ENCODE data around the gene BRINP3. TPM values are rescaled to one million over a fixed set of nuclear protein-coding genes. Genes with fewer than 3 reads are reported as not detected.

The BRINP3 gene
- total RNA-seq, 4 donors from 2014 or later = 5.0 to 30.3 (median 14.1) TPM

- Histone ChIP-seq H3K27ac (no peak overlapping the region), H3K9me3 (no peaks in the 10 kb centered on the region), H3K36me3 (no peaks in the 10 kb centered on the region), H3K4me3 (no peak overlapping the region), H3K27me3 (no peaks in the 10 kb centered on the region), H3K4me1 (no peaks in the 10 kb centered on the region)
- intact Hi-C loops (cut with DNase I; ENCODE audit: low total_unique reads) (no loop called here), in situ Hi-C loops (cut with MboI; ENCODE audit: low pct_ligation_motif_present in 1 of 4, low pct_unique_long_range_greater_than_20kb in 1 of 4, low sequenced_read_pairs in 3 of 4) (no loop called here)
- TF ChIP-seq EP300 (IDR thresholded peaks at IDR 0.05; ENCODE audit: low read depth) (no peak), POLR2AphosphoS5 (IDR thresholded peaks at IDR 0.05) (no peak), CTCF (IDR thresholded peaks at IDR 0.05) (no peak), POLR2A (IDR thresholded peaks at IDR 0.05) (no peak)
- 94% methylated on average over 1 of the region's 1 CpG; no CpG with 5 or more reads in 1 of the 2 donors for WGBS, 2 donors (ENCODE audit: low coverage in 1 of 2)
- DNase-seq = no peak
These were observed 218.2 kb downstream of the BRINP3 start for GRCh38 chr1:190259424-190259823.

DNA sequence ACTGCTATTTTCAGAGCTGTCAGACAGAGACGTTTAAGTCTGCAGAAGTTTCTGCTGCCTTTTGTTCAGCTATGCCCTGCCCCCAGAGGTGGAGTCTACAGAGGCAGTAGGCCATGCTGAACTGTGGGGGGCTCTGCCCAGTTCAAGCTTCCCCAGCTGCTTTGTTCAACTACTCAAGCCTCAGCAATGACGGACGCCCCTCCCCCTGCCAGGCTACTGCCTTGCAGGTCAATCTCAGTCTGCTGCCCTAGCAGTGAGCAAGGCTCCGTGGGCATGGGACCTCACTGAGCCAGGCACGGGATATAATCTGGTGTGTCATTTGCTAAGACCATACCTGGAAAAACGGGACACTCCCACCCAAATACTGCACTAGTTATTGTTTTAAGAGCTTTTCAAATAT lies 219.7 kb downstream of the BRINP3 start:
- no peaks in the 10 kb centered on the region for H3K9me3 ChIP-seq
- no peak for DNase-seq
- no peak overlapping the region for H3K27ac ChIP-seq
- no peak for TF ChIP-seq EP300 (IDR thresholded peaks at IDR 0.05; ENCODE audit: low read depth)
- TF ChIP-seq CTCF (IDR thresholded peaks at IDR 0.05) = no peak
- TF ChIP-seq POLR2AphosphoS5 (IDR thresholded peaks at IDR 0.05) = no peak
- no peak for TF ChIP-seq POLR2A (IDR thresholded peaks at IDR 0.05)
- in situ Hi-C loops (cut with MboI; ENCODE audit: low pct_ligation_motif_present in 1 of 4, low pct_unique_long_range_greater_than_20kb in 1 of 4, low sequenced_read_pairs in 3 of 4) = no loop called here
- H3K4me1 ChIP-seq = no peaks in the 10 kb centered on the region
- no peaks in the 10 kb centered on the region for H3K36me3 ChIP-seq
- WGBS, 2 donors (ENCODE audit: low coverage in 1 of 2) = 70 to 80% methylated on average over 3 to 6 of the region's 6 CpGs
- H3K4me3 ChIP-seq = no peak overlapping the region
- no peaks in the 10 kb centered on the region for H3K27me3 ChIP-seq
- intact Hi-C loops (cut with DNase I; ENCODE audit: low total_unique reads) = no loop called here

GRCh38 chr1:190252046-190252445 lies 225.6 kb downstream of the BRINP3 start:
- H3K27ac ChIP-seq = no peak overlapping the region
- H3K36me3 ChIP-seq = no peaks in the 10 kb centered on the region
- no peak overlapping the region for H3K4me3 ChIP-seq
- DNase-seq = no peak
- H3K9me3 ChIP-seq = no peaks in the 10 kb centered on the region
- in situ Hi-C loops (cut with MboI; ENCODE audit: low pct_ligation_motif_present in 1 of 4, low pct_unique_long_range_greater_than_20kb in 1 of 4, low sequenced_read_pairs in 3 of 4) (no loop called here), intact Hi-C loops (cut with DNase I; ENCODE audit: low total_unique reads) (no loop called here)
- TF ChIP-seq POLR2AphosphoS5 (IDR thresholded peaks at IDR 0.05) (no peak), EP300 (IDR thresholded peaks at IDR 0.05; ENCODE audit: low read depth) (no peak), POLR2A (IDR thresholded peaks at IDR 0.05) (no peak), CTCF (IDR thresholded peaks at IDR 0.05) (no peak)
- H3K27me3 ChIP-seq = no peaks in the 10 kb centered on the region
- H3K4me1 ChIP-seq = no peaks in the 10 kb centered on the region

DNA sequence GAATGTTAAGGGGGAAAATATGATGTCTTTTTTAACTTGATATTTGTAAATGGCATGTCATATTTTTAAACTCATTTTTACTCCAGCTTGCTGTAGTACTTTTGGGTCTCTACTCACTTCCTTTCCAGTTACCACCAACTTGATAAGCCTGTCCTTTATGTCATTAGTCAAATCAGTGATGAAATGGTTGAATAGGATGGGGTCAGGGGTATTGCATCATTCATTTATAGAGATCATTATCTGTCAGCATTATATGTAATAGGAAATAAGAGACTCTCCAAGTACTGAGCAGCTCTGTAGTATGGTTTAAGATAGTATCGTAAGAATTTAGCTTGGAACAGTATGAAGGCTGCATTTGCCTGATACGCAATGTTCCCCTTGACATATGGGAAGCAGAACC lies 227.3 kb downstream of the BRINP3 start:
- Histone ChIP-seq H3K27ac (no peak overlapping the region), H3K27me3 (no peaks in the 10 kb centered on the region), H3K36me3 (no peaks in the 10 kb centered on the region), H3K4me3 (no peak overlapping the region), H3K9me3 (no peaks in the 10 kb centered on the region), H3K4me1 (no peaks in the 10 kb centered on the region)
- WGBS, 2 donors (ENCODE audit: low coverage in 1 of 2) = 95 to 100% methylated on average over 2 of the region's 2 CpGs
- TF ChIP-seq POLR2AphosphoS5 (IDR thresholded peaks at IDR 0.05) (no peak), CTCF (IDR thresholded peaks at IDR 0.05) (no peak), POLR2A (IDR thresholded peaks at IDR 0.05) (no peak), EP300 (IDR thresholded peaks at IDR 0.05; ENCODE audit: low read depth) (no peak)
- DNase-seq = no peak
- intact Hi-C loops (cut with DNase I; ENCODE audit: low total_unique reads) (no loop called here), in situ Hi-C loops (cut with MboI; ENCODE audit: low pct_ligation_motif_present in 1 of 4, low pct_unique_long_range_greater_than_20kb in 1 of 4, low sequenced_read_pairs in 3 of 4) (no loop called here)

Measured in transverse colon (tissue), 4 donors.